Activated CD4-positive, alpha-beta T cell treated with anti-CD3 and anti-CD28 coated beads, Interleukin-2, amount 10 ng/mL, durations not matched to agents 24 days and 14 days (primary cell): ENCODE measurements around the gene SLC35D3. TPM values are rescaled to one million over a fixed set of nuclear protein-coding genes. Genes with fewer than 3 reads are reported as not detected.
"Not testable (repeated sequence)": the region's sequence is repeated elsewhere in the genome, so short reads cannot be mapped to it uniquely, and the experiment has no call there.

Experiments
- DNase-seq: peaks from one replicate; pipeline ENCODE4 v3.0.0; 2022
- H3K27ac Mint-ChIP-seq: one replicate; pipeline ENCODE4 v1.8.0; 2022; ENCODE audit warnings: mild to moderate bottlenecking, mixed read lengths
- H3K27me3 Mint-ChIP-seq: one replicate; pipeline ENCODE4 v1.8.0; 2022; ENCODE audit warnings: mixed read lengths
- H3K36me3 Mint-ChIP-seq: one replicate; pipeline ENCODE4 v1.8.0; 2022; ENCODE audit warnings: low read depth, mild to moderate bottlenecking, mixed read lengths
- H3K4me1 Mint-ChIP-seq: one replicate; pipeline ENCODE4 v1.8.0; 2021; ENCODE audit warnings: mixed read lengths
- H3K4me3 Mint-ChIP-seq: one replicate; pipeline ENCODE4 v1.8.0; 2022; ENCODE audit warnings: mild to moderate bottlenecking, moderate library complexity, mixed read lengths
- H3K9me3 Mint-ChIP-seq: one replicate; pipeline ENCODE4 v1.8.0; 2021; ENCODE audit warnings: mixed read lengths
- intact Hi-C: fragments of 100-400 bp; cut with micrococcal nuclease; formaldehyde crosslinking; loops from one replicate; pipeline ENCODE4 v1.15.1; 2023
- total RNA-seq: library from RNA; stranded (reverse); gene quantifications from 2 replicates; pipeline ENCODE4 v1.2.3, GENCODE V29; 2022

Gene SLC35D3
- total RNA-seq, 1 donor from 2014 or later = not detected

DNA sequence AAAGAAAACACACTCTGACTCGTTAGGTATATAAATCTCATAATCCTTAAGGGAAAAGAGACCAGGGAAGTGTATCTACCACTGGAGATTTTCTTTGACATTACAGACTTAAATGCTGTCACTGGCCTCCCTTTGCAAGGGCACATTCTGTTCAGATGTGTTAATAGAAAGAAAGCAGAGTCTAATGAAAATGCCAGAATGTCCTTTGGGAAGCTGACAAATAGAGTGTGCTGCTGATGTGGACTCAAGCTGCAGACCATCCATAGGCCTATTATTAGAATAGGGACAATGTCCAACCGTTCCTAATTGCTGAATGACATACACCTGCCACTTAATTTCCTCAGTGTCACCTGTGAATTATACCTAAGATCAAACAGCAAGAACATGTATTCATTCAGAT lies 41.2 kb downstream of the SLC35D3 start:
- no peak overlapping the region for H3K4me3 Mint-ChIP-seq
- peaks cover 4% of the 10 kb centered on the region for H3K4me1 Mint-ChIP-seq
- H3K9me3 Mint-ChIP-seq = no peaks in the 10 kb centered on the region
- no peak overlapping the region for H3K27ac Mint-ChIP-seq
- intact Hi-C loops = no loop called here
- peaks cover 45% of the 10 kb centered on the region for H3K27me3 Mint-ChIP-seq
- no peaks in the 10 kb centered on the region for H3K36me3 Mint-ChIP-seq
- DNase-seq = no peak

DNA sequence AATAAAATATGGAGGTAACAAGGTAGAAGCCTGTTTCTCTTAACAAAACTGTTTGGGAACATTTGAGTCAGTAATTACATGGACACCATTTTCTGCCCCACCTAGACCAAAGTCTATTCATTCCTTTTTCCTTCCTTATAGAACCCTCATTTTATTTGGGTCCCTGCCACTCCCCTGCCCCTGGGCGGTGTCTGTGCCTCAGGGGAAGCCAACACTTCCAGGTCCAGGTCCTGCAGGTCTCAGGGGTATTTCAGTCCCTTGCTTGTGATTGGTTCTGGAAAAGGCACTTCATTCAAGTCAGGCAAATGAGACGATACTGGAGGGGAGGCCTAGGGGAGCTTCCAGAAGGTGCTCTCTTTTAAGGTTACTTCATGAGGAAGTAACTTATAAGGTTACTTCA lies 42.3 kb downstream of the SLC35D3 start:
- Mint-ChIP-seq H3K27ac (no peak overlapping the region), H3K4me3 (no peak overlapping the region), H3K9me3 (no peaks in the 10 kb centered on the region), H3K27me3 (peaks cover 43% of the 10 kb centered on the region), H3K36me3 (no peaks in the 10 kb centered on the region), H3K4me1 (peaks cover 4% of the 10 kb centered on the region)
- DNase-seq = no peak
- intact Hi-C loops = no loop called here

DNA sequence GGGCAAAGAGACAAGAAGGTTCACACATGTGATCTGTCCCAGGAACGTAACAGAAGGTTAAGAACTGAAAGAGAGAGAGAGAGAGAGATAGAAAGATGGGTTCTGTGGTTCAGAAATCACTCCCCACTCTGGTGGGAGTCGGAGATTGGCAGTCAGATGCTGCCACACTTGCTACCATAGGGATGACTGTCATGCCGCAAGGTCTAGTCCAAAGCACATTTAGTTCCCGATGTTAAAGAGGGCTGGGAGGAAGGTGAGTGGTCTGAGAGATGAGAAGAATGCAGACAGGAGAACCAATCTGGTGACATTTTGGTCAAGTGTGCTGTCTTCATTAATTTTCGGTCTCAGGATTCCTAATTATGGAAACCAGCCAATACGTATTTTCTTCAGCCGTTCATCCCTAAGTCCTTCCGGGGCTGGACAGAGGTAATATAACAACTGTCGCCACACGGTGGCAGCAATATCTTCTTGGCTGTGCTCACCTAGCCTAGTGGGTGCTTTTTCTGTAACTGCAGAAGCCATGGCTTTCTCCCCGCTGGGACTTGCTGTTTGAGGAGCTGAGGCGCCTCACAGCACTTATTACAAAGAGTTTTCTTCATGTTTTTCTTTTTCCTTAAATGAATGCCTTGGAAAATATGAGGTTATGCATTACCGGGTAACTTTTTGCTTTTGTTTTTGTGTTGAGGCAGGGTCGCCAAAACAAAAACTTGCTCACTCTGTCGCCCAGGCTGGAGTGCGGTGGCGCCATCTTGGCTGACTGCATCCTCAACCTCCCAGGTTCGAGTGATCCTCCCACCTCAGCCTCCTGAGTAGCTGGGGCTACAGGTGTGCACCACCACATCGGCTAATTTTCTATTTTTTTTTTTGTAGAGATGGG lies 46.0 kb downstream of the SLC35D3 start:
- Mint-ChIP-seq H3K36me3 (no peaks in the 10 kb centered on the region), H3K9me3 (no peaks in the 10 kb centered on the region), H3K4me3 (no peak overlapping the region), H3K27ac (no peak overlapping the region), H3K27me3 (peaks cover 50% of the 10 kb centered on the region), H3K4me1 (peaks cover 4% of the 10 kb centered on the region)
- intact Hi-C loops = loop anchor here (1.0 kb wide), 2 partner anchors 347 to 673 kb away; no protein-coding TSS in a partner anchor
- DNase-seq = peak; percentile 88

DNA sequence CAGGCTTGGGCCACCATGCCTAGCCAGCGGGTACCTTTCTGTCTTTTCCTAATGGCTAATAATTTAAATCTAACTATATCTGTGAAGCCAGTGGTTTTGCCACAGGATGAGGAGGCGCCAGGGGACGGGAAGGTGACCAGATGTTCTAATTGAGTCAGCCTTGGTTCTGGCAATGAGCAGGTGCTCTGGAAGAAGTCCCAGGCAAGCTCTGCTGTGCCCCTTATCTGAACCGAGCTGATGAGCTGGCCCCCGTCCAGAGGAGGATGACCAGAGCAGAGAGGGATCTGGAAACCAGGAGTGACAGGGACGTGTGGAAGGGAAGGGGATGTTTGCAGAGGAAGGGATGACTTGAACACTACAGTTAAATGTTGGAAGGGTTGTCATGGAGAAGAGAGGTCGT lies 46.7 kb downstream of the SLC35D3 start:
- no peak overlapping the region for H3K4me3 Mint-ChIP-seq
- H3K9me3 Mint-ChIP-seq = no peaks in the 10 kb centered on the region
- H3K27me3 Mint-ChIP-seq = peaks cover 50% of the 10 kb centered on the region
- H3K27ac Mint-ChIP-seq = no peak overlapping the region
- intact Hi-C loops = loop anchor here (1.0 kb wide), 2 partner anchors 346 to 672 kb away; no protein-coding TSS in a partner anchor
- no peak for DNase-seq
- peaks cover 4% of the 10 kb centered on the region for H3K4me1 Mint-ChIP-seq
- no peaks in the 10 kb centered on the region for H3K36me3 Mint-ChIP-seq

- intact Hi-C loops = no loop called here
- peaks cover 48% of the 10 kb centered on the region for H3K27me3 Mint-ChIP-seq
- peaks cover 4% of the 10 kb centered on the region for H3K4me1 Mint-ChIP-seq
- no peak for DNase-seq
- H3K9me3 Mint-ChIP-seq = no peaks in the 10 kb centered on the region
- no peaks in the 10 kb centered on the region for H3K36me3 Mint-ChIP-seq
- no peak overlapping the region for H3K4me3 Mint-ChIP-seq
- no peak overlapping the region for H3K27ac Mint-ChIP-seq
Measured at GRCh38 chr6:136969433-136969832, 47.3 kb downstream of the SLC35D3 start.

GRCh38 chr6:136969930-136970329 lies 47.8 kb downstream of the SLC35D3 start:
- no peaks in the 10 kb centered on the region for H3K9me3 Mint-ChIP-seq
- H3K4me3 Mint-ChIP-seq = no peak overlapping the region
- no peak for DNase-seq

GRCh38 chr6:136971609-136972008 lies 49.5 kb downstream of the SLC35D3 start:
- intact Hi-C loops = no loop called here
- H3K4me3 Mint-ChIP-seq = no peak overlapping the region
- H3K36me3 Mint-ChIP-seq = no peaks in the 10 kb centered on the region
- no peak overlapping the region for H3K27ac Mint-ChIP-seq
- no peaks in the 10 kb centered on the region for H3K9me3 Mint-ChIP-seq
- H3K4me1 Mint-ChIP-seq = peaks cover 4% of the 10 kb centered on the region
- no peak for DNase-seq
- peaks cover 41% of the 10 kb centered on the region for H3K27me3 Mint-ChIP-seq

More at GRCh38 chr6:136969930-136970329, 47.8 kb downstream of the SLC35D3 start:
- peaks cover 47% of the 10 kb centered on the region for H3K27me3 Mint-ChIP-seq
- intact Hi-C loops = no loop called here
- H3K4me1 Mint-ChIP-seq = peaks cover 4% of the 10 kb centered on the region
- no peak overlapping the region for H3K27ac Mint-ChIP-seq
- no peaks in the 10 kb centered on the region for H3K36me3 Mint-ChIP-seq

- H3K36me3 Mint-ChIP-seq, H3K4me3 Mint-ChIP-seq, H3K4me1 Mint-ChIP-seq, intact Hi-C loops, H3K9me3 Mint-ChIP-seq, DNase-seq, H3K27ac Mint-ChIP-seq: not testable (repeated sequence)
- H3K27me3 Mint-ChIP-seq = peaks cover 32% of the 10 kb centered on the region
Measured at GRCh38 chr6:136973781-136974180, 51.7 kb downstream of the SLC35D3 start.

Other genes with a start within 250 kb of the SLC35D3 start
- 8.7 and 8.8 TPM in 2 replicates for gene MAP3K5, start 129.8 kb upstream of the SLC35D3 start, total RNA-seq
- gene PEX7, start 99.7 kb upstream of the SLC35D3 start, total RNA-seq = 4.3 and 5.4 TPM in 2 replicates
- not detected in 2 replicates for gene IL20RA, start 122.7 kb downstream of the SLC35D3 start, total RNA-seq